Stimulated activated CD4-positive, alpha-beta T cell treated with anti-CD3 and anti-CD28 coated beads, Interleukin-1b, Interleukin-23, amount 100 ng/mL, for 4 hours (primary cell): ENCODE results near the gene STPG2.

ENCODE experiments used
- DNase-seq, 2 donors: peaks; one replicate each; pipeline ENCODE4 v3.0.0-alpha.2; 2020; ENCODE audit warnings: low read depth in 2 of 2

STPG2 gene

DNA sequence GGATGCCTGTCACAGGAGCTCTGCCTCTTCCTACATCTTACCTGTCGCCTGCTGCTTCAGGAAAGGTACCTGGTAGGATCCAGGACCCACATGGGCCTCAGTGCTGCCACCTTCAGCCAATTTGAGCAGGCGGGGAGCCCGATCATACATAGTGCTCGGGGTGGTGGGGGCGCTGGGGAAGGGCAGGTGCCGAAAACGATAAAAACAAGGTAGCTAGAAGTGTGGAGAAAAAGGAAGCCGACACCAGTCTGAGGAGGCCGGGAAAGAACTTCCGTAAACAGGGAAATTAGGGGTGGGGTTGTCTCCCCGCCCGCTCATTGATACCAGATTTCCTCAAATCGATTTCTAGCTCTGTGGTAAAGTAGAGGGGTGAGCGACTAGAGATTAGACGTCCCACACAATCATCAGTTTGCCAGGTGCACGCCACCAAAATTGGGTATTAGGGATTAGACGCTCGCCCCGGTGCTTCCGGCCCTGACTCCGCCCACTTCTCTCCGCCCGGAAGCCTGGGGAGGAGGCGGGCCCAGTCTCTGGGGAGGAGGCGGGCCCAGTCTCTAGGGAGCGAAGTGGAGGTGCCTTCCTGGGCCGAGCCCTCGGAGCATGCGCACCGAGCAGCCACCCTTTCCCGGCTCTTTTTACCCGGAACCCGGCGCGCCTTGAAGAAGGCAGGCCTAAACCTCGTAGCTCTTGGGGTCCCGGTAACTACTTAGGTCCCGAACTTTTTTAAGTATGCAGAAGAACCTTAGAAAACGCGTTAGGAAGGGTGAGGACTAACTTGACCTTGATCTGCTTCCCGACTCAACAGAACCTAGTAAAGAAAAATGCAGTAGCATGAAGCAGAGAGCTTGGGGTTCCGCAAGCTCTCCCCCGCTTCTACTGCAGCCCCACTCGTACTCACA is at the start of gene STPG2:
Gene STPG2, minus strand, starts transcription at position 476 of the 899 bp plus-strand sequence.
- peak; percentile 89 to 91 for DNase-seq

DNA sequence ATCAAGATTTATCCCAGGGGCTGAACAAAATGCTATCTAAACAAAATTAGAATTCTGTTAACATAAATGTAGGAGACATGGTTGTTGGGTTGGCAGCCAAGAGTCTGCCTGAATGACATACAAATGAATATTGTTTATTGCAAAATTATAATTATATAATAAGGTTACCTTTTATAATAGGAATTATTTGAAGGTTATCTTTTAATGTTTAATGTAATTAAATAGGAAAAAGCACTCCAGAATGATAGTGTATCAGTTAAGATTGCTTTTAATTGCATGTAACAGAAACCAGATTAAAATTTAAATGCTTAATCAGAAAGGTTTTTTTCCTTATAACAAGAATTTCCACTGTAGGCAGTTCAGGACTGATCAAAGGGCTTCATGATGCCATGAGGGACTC is 42.0 kb upstream of the STPG2 start:
- DNase-seq = no peak

DNA sequence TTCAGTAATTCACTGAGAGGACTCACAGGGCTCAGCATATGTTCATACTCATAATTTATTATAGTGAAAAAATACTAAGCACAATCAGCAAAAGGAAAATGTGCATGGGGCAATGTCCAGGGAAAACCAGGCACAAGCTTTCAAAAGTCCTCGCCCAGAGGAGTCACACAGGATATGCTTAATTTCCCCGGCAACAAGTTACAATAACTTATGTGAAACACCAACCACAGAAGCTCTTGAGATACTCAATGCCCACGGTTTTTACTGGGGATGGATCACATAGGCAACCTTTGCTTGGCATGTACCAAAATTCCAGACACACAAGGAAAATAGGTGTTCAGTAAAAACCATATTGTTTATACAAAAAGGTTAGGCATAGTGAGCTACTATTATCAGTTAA is 38.5 kb upstream of the STPG2 start:
- no peak for DNase-seq

DNA sequence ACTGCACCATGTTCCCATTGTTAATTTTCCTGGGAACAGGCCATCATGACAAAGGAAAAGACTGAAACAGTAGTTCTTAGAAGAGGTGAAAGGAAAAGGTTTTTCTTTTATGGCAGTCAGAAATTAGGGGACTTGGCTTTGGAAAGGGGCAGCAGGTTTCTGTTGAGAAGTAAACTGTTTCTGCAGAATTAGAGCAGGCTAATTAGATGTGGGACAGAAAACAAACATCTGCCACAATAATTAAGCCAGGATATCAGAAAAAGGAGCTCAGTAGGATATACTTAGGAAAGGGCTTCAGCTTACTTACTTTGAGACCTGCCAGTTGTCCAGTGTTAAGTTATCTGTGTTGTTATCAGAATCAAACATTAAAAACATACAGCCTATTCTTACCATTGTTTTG is 36.7 kb upstream of the STPG2 start:
- DNase-seq = no peak

DNA sequence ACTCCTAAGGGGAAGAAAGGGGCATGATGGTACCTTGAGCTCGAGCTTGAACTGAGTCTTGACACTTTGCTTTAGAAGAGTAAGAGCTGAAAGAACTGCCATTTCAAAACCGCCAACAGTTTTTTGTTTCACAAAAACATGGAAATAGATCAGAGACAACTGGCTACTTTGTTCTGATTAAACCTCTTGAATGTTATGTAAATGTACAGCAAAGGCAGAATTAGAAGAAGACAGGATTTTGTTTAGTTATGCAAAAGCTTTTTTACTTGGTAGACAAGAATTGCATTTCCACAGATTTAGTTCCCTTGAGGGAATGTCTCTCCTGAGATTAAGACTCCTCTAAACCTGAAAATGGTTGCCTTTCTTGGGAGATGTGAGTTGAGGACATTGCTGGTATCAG is 33.3 kb upstream of the STPG2 start:
- no peak for DNase-seq

DNA sequence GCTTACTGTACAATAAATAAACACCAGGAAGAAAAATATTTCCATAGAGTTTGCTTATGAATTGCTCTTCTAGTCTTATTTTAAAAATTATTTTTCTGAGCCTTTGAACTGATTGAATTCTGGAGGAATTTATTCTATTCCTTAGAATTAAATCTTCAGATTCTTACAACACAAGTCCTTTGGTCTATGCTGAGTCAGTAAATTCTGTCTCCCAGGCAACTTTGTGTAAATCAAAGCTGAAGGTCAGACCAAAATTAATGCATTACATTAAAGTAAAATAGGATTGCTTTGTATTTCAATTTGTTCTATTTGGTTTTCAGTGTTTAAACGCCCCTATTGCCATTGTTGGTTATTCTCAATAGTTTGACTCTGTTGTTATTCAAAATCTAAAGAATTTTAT is 26.8 kb upstream of the STPG2 start:
- no peak for DNase-seq

DNA sequence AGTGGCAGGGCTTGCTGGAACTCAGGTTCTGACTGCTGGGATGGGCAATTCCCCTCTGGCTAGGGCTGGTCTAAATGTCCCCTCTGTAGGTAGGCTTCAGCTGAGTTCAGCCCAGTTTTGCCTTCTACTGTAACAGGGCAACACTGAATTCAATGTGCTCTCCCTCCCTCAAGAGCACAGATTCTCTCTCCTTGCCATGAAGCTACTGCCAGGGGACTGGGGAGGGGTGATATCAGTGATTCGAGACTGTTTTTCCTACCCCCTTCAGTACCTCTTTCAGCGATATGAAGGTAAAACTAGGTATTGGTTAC is 23.4 kb upstream of the STPG2 start:
- DNase-seq = no peak

DNA sequence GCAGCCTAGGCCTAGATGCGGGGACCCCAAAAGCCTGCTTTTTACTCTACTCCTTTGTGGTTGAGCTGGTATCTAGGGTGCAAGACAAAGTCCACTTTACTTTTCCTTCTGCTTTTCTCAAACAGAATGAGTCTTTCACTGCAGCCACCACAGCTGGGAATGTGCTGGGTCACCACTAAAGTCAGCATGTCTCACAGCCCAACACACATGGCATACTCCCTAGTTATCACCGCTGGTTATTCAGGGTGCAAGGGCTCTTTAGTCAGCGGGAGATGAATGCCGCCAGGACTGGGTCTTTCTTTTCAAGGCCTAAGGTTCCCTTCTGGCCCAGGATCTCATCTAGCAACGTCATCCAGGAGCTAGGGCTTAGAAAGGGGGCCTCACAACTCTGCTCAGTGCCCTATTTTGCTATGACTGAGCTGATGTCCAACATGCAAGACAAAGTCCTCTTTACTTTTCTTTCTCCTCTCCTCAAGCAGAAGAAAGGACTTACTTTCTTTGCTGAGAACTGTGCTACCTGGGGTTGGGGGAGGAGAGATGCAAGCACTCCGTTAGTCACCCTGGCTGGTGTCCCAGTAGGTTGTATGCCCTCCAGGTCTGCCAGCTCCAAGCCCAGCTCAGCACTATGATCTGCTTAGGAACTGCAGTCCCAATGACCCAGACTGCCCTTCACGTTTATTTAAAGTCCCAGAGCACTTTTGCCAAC is 22.9 kb upstream of the STPG2 start:
- DNase-seq = no peak

DNA sequence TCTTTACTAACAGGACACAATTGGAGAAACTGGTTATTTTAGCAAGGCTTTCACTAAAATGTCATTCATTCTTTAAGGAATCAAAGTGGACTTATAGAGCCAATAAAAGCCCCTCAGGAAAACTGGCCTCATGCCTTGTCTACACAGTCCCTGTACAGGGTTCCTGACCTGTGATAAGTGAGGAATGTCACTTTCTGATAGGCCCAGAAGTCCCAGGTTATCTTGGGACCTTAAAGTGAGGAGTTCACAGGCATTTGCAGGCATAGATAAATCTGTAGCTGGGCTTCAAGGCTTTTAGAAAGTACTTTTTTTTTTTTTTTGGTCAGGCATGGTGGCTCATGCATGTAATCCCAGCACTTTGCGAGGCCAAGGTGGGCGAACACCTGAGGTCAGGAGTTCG is 19.4 kb upstream of the STPG2 start:
- no peak for DNase-seq

DNA sequence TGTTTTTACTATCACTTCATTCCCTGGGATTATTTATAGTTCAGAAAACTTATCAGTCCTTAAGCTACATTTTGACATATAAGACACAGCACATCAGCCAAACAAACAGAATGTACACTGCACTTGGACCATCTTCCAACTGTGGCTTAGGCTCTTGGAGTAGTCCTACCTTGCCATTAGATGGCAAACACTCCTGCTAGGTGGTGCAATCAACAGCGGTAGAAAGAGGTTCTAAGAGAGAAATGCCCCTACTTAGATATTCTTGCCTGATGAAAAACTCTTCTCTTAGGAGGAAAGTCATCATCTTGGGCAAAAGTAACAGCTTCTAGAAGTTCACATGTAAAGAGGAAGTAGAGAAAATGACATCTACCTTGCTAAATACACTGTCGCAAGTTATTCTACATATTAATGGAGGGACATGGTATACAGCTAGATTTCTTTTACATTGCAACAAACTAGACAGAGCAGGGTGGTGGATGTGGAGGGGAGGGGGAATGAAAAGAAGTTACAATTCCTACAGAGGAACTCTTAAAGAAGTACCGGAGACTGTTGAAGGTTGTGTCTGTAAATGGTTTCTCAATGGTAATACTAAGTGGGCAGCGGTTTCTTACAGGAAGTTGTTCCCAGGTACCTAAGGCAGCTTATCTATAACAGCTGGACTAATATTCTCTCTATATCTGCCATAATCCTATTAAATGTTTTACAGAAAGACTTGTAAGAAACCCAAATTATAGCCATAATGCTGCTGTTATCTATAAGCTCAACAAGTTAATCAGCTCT is 8.1 kb upstream of the STPG2 start:
- DNase-seq = no peak

DNA sequence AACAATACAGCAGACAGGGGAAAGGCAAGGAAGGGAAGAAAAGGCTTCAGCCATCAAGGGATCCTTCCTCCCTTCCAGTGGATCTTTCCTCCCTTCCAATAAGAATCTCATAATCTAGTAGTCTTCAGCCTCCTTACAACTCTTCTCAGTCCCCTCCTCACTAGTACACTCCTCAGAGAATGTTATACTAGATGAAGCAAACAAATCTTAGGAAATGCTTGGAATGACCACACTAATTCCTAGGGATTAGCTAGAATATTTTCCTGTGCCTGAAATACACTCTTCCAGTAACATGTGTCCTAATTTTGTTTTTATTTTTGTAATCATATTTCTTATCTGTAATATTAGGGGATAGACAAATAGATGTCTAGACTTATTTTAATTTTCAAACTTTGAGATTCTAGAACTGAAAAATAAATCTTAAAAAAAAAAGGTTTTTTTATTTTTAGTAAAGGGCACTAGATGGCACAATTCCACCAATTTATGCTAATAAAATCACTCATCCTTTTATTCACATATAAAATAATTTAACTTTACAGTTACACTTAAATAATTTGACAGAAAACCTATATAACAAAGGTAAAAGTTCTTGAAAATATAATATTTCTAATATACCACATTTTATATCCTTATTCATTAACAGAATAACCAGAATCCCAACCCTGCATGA is 7.0 kb upstream of the STPG2 start:
- DNase-seq = no peak

DNA sequence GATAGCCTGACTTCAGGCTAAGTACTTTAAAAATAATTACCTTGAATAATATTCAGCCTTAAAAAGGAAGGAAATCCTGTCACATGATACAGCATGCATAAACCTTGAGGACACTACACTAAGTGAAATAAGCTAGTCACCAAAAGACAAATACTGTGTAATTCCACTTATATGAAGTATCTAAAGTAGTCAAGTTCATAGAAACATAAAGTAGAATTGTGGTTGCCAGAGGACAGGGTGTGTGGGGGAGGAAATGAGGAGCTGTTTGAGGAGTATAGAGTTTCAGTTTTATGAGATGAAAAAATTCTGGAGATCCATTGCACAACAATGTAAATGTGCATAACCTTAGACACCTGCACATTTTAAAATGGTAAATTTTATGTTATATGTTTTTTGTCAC is 5.6 kb upstream of the STPG2 start:
- no peak for DNase-seq

DNA sequence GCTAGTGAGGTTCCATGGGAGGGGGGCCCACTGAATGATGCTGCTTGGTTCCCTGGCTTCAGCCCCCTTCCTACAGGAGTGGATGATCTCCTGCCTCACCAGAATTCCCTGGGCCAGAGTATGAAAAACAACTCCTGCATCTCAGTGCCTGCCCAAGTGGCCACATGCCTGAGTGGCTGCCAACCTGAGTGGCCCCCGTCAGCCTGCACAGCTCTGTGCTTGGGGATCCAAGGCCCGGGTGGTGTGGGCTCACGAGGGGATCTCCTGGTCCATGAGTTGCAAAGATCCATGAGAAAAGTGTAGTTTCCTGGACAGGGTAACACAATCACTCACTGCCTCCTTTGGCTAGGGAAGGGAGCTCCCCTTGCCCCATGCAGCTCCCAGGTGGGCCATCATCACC is 17.1 kb downstream of the STPG2 start:
- no peak for DNase-seq

DNA sequence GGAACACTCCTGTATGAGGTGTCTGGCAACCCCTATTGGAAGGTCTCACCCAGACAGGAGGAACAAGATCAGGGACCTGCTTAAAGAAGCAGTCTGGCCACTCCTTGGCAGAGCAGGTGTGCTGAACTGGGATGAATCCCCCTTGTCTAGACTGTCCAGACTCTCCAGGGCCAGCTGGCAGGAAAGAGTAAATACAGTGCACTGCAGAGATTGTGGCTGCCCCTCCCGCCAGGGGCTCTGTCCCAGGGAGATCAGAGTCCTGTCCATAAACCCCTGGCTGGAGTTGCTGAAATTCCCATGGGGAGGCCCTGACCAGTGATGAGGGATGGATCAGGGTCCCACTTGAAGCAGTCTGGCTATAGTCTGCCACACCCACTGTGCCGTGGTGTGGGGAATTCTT is 17.7 kb downstream of the STPG2 start:
- no peak for DNase-seq

DNA sequence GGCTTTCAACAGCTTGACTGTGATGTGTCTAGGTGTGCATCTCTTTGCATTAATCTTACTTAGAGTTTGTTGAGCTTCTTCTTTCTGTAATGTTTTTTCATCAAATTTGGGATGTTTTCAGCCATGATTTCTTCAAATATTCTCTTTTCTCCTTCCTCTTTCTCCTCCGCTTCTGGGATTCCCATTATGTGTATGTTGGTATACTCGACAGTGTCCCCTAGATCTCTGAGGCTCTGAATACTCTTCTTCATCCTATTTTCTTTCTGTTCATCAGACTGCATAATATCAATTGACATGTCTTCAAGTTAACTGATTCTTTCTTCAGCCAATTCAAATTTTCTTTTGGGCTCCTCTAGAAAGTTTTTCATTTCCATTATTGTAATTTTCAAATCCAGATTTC is 25.9 kb downstream of the STPG2 start:
- DNase-seq = no peak

DNA sequence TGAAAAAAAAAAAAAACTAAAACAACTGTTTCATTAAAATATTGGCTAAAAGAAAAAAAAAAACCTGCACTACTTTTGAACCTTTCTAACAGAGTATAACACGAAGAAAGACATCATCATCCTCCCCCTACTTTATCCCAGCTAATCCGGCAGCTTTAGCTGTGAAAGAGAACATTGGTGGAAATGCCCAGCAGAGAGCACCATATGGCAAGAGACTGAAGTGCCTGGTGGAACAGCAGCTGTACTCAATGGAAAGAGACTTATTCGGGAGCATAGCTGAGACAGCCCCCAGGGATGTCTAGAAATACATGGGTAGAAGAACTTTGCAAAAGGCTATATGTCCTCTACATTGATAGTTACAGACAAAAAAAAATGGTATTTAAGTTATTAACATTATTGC is 30.3 kb downstream of the STPG2 start:
- DNase-seq = no peak

DNA sequence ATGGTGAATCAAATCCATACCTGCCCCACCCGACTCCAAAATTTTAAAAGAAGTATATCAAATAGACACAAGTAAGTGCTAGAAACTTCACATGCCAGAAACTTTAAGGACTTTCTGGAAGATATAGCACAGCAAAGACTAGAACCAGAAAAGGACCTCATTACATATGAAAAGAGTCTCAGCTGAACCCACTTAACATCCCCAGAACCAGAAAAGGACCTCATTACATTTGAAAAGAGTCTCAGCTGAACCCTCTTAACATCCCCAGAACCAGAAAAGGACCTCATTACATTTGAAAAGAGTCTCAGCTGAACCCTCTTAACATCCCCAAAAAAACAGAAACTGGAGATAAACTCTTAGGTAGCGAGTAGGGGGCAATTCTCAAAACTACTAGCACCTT is 32.3 kb downstream of the STPG2 start:
- no peak for DNase-seq

DNA sequence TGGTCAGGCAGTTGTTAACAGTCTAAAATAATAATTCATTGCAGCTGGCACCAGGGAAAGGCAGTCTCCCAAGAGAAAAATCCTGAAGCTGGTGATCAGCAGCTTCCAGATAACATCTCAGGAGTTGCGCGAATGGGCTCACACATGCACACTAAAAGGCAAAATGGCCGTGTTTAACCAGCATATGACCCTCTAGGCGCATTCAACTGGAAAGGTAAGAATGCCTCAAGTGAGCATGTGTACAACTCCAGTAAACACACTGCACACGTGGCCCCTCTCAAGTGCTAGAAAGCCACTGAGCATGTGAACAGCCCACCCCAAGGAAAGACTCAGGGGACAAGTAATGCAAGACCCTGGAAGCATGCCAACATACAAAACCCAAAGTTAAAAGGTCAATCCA is 33.1 kb downstream of the STPG2 start:
- no peak for DNase-seq

DNA sequence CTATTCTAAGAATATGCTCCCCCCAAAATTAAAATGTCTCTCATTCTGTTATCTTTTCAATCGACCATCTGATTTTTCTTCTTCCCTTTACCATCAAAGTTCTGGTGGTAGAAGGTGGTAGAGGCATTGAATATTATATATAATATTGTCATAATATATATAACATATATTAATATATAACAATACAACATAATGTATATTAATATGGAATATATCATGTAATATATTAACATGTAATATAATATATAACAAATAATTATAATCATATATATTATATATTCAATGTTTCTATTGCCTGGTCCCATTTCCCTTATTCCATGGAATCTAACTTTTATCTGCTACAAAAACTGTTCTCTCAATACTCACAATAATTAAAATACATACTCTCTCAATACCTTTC is 40.6 kb downstream of the STPG2 start:
- no peak for DNase-seq

DNA sequence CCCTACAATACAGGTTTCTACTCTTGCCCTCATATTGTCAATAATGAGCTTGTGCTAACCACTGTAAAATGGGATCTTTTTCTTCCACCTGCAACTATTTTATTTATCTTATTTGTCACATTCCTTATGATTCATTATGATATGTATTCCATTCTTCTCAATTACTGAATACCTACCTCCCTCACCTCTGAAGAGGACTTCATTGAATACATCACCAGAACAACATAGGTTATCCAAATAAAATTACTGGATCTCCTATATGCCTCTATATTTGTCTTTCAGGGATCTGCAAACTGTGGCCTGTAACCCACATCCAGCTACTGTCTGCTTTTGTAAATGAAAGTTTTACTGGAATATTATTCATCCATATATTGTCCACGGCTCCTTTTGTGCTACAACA is 41.3 kb downstream of the STPG2 start:
- DNase-seq = no peak

DNA sequence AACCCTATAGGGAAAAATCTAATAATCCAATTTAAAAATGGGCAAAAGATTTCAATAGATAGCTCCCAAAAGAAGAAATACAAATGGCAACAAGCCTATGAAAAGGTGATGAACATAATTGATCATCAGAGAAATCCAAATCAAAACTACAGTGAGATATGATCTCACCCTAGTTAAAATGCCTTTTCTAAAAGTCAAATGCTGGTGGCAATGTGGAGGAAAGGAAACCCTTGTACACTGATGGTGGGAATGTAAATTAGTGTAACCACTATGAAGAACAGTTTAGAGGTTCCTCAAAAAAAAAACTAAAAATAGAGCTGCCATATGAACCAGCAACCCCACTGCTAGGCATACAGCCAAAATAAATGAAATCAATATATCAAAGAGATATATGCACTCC is 44.5 kb downstream of the STPG2 start:
- DNase-seq = no peak

DNA sequence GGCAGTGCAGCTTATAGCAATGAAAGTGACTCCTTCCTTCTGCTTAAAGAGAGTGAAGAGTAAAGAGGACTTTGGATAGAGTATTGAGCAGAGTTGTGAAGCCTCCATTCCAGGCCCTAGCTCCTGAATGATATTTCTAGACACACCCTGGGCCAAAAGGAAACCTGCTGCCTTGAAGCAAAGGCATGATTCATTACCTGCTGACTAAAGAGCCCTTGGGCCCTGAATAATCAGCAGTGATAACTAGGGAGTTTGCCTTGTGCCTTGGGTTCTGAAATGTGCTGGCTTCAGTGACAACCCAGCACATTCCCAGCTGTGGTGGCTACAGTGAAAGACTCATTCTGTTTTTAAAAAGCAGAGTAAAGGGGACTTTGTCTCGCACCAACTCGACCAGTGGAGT is 49.2 kb downstream of the STPG2 start:
- no peak for DNase-seq
